ENCODE measurements around the gene RER1.
"Not testable (repeated sequence)": the region's sequence is repeated elsewhere in the genome, so short reads cannot be mapped to it uniquely, and the experiment has no call there.

Gene RER1

GRCh38 chr1:2431518-2431917 is 39.9 kb downstream of the RER1 start:
- DNase-seq = no peak

GRCh38 chr1:2432441-2432844 is 40.8 kb downstream of the RER1 start:
- DNase-seq = no peak

DNA sequence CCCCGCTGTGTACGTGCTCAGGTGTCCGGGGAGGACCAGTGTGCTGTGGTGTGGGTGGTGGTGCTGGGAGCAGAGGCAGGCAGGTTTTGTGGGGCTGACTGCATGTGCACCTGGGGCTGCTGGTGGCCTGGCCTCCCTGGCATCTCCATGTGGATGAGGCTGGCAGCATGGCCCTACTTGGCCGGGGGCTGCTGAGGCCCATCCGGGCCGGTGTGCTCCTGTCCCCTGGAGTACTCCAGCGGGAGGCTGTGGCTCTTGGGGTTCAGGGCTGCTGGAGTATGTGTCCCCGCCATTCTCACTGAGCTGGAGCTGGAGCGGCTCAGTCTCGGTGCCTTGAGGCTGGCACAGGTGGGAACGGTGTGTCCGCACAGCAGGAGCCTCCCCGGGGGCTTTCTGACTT is 41.6 kb downstream of the RER1 start:
- DNase-seq = no peak

GRCh38 chr1:2433936-2434655 is 42.5 kb downstream of the RER1 start:
- no peak for DNase-seq

- DNase-seq = no peak
These were observed 43.5 kb downstream of the RER1 start for GRCh38 chr1:2435091-2435490.

DNA sequence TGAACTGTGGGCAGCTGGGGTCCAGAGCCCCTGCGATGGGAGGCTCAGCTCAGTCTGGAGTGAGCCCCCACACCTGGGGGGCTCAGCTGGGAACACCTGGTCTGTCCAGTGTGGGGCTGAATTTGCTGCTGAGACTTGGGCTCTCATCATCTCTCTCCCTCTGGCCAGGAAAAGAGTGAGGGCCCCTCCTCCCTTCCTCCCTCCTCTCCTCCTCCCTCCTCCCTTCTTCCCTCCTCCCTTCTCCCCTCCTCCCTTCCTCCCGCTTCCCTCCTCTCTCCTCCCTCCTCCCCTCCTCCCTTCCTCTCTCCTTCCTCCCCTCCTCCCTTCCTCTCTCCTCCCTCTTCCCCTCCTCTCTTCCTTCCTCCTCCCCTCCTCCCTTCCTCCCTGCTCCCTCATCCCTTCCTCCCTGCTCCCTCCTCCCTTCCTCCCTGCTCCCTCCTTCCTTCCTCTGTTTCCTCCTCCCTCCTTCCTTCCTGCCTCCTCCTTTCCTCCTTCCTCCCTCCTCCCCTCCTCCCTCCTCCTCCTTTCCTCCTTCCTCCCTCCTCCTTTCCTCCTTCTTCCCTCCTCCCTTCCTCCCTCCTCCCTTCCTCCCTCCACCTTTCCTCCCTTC is 44.2 kb downstream of the RER1 start:
- no peak for DNase-seq

- DNase-seq = no peak
These were observed 45.2 kb downstream of the RER1 start for GRCh38 chr1:2436876-2437275.

- no peak for DNase-seq
These were observed 46.0 kb downstream of the RER1 start for GRCh38 chr1:2437617-2438016.

DNA sequence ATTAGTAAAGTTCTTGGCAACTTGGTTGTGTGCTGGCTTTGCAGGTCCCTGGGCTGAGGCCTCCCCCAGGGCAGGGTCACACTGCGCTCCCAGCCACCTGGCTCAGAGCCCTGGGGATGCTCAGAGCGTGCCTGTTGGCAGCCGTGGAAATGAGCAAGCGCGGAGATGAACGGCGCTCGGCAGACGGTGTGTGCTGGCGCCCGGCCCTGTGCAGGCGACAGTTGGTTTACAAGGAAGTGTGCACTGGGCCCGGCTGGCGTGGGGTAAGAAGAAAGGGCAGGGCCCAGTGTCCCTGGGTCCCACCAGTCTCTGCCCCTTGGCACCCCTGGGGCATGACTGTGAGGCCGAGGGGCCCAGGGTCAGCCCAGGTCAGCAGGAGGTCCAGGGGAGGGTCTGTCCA is 46.4 kb downstream of the RER1 start:
- no peak for DNase-seq

GRCh38 chr1:2438641-2439040 is 47.0 kb downstream of the RER1 start:
- no peak for DNase-seq

DNA sequence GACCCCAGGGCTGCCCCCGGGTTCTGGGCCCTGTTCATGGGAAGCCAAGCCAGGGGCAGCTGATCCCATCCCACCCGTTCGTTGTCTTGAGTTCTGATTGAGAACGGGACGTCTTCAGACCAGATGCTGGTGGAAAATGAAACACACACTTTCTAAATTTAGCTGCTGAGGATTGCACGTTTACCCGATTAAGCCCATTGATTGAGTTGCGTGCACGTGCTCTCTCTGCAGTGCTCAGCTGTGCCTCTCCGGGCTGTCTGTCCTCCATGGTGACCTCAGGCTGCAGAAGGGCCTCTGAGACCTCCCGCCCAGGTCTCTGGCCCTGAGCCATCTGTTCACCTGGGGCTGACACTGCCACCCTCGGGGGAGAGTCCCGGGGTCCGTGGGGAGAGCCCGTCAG is 47.7 kb downstream of the RER1 start:
- DNase-seq = no peak

- DNase-seq = not testable (repeated sequence)
These were observed 48.7 kb downstream of the RER1 start for GRCh38 chr1:2440346-2440745.

DNA sequence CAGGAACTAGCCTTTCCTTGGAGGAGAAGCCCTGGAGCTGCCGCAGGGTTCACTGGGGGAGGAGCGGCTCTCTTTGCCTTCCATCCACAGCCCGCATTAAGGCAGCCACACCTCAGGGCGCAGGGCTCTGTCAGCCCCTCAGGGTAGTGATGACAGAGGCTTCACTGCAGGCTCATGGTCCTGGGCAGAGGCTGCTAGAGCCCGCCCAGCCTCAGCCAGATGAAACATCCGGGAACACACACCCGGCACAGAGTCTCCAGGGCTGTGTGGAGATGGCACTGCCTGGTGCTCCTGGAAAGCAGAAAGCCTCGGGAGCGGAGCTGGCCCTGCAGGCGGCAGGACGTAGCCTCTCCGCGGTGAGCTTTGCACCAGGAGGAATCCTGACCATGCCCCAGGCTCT is 50.1 kb downstream of the RER1 start:
- no peak for DNase-seq

DNA sequence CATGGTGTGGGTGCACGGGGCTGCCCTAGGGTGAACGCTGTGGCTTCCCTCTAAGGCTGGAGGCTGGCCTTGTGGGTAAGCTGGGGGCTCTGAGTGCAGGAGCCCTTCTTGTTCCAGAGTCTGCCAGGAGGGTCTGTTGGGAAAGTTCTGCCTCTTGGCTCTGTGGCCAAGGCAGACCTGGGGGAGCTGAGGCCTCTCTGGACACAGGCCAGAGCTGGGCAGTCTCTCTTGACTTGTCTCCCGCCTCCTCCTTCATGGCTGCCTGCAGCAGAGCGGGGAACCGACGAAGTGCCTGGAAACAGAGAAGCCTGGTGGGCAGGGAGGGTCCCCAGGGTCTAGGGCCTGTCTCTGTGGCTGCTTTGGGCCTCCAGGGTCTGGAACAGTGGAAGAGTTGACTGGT is 51.0 kb downstream of the RER1 start:
- DNase-seq = no peak

- no peak for DNase-seq
These were observed 51.9 kb downstream of the RER1 start for GRCh38 chr1:2443277-2444137.

- DNase-seq = no peak
These were observed 52.5 kb downstream of the RER1 start for GRCh38 chr1:2444138-2444591.

- no peak for DNase-seq
These were observed 53.7 kb downstream of the RER1 start for GRCh38 chr1:2445162-2445822.

- no peak for DNase-seq
These were observed 54.2 kb downstream of the RER1 start for GRCh38 chr1:2445823-2446215.

DNA sequence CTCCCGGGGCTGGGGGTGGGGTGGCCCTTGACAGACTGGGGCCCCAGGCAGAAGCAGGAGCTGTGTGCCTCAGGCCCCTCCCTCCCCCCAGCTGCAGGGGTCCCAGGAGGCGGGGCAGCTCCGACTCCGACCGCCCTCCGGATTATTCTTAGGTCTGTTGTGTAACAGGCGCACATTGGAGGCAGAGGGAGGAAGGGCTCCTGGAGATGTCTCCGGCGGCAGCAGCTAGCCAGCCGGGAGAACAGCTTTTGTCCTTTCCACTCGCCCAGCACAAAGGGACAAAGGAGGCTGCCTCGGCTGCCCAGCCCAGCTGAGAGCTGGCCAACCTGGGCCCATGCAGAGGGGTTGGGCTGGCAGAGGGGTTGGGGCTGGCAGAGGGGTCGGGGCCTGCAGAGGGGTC is 54.8 kb downstream of the RER1 start:
- no peak for DNase-seq

GRCh38 chr1:2446861-2447260 is 55.2 kb downstream of the RER1 start:
- no peak for DNase-seq

DNA sequence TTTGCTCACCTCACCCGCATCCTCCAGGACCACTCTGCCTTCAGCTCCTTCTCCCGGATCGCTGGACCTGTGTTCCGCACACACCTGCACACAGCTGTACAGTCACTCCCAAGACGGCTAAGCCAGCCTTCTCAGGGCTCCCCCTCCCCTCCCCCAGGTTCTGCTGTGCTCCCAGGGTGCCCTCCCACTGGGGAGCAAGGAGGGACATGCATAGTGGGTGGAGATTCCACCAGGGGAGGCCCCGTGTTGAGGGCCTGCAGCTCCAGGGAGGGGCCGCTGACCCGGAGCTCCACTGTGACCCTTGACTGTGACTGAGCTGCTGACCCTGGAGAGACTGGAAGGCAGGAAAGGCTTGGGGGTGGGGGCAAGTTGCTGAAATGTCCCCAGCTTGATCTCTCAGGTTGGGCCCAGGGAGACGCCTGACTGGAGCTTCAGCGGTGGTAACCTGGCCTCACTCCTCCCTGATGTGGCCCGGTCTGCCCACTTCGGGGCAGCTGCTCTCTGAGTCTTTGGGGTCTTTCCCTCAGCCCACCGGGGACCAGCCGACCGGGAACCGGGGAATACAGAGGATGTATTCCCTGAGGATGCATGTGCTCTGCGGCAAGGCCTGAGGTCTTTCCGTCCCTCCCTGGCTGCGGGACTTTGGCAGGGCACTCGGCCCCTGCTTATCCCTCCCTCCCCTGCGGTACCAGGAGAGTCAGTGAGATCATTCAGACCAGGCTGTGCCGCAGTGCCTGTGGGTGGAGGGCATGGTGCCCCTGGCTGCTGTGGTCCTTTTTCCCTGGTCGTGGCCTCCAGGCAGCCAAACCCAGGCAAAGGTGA is 55.8 kb downstream of the RER1 start:
- DNase-seq = no peak

DNA sequence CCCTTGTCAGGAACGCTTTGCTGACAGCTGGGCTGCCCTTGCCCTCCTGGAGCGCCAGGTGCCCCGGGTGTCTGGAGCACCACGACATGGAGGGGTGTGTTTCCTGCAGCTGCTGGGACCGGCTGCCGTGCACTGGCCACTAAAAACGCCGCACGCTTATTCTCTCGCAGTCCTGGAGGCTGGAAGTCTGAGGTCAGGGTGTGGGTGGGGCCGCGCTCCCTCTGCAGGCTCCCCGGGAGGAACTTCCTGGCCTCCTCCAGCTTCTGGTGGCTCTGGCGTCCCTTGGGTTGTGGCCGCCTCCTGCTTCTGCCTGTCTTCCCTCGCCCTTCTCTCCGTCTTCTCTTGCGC is 56.4 kb downstream of the RER1 start:
- DNase-seq = no peak
